Upper lobe of left lung (tissue), 4 donors: Measurements from ENCODE around the gene MYLK.

Experiments used
- POLR2AphosphoS5 ChIP-seq, 2 donors: sonication (generic); formaldehyde crosslinking; IDR thresholded peaks; one replicate each; pipeline ENCODE4 v1.5.1; 2017; ENCODE audit warnings: antibody characterized with exemption in 2 of 2
- TF ChIP-seq, protein P1 (sequence below), 6 experiments: fragments of 450-650 bp in 4 of 6; fragments of 200-600 bp in 2 of 6; sonication (generic) in 2 of 6; IDR thresholded peaks; one replicate each; pipeline ENCODE4 v1.5.1; 2016 to 2019; ENCODE audit warnings: antibody characterized with exemption in 6 of 6

GRCh38 chr3:123626881-123627280 is 257.3 kb downstream of the MYLK start:
- TF ChIP-seq, protein P1, sequence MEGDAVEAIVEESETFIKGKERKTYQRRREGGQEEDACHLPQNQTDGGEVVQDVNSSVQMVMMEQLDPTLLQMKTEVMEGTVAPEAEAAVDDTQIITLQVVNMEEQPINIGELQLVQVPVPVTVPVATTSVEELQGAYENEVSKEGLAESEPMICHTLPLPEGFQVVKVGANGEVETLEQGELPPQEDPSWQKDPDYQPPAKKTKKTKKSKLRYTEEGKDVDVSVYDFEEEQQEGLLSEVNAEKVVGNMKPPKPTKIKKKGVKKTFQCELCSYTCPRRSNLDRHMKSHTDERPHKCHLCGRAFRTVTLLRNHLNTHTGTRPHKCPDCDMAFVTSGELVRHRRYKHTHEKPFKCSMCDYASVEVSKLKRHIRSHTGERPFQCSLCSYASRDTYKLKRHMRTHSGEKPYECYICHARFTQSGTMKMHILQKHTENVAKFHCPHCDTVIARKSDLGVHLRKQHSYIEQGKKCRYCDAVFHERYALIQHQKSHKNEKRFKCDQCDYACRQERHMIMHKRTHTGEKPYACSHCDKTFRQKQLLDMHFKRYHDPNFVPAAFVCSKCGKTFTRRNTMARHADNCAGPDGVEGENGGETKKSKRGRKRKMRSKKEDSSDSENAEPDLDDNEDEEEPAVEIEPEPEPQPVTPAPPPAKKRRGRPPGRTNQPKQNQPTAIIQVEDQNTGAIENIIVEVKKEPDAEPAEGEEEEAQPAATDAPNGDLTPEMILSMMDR (IDR thresholded peaks at IDR 0.05) = no peak
- TF ChIP-seq POLR2AphosphoS5 (IDR thresholded peaks at IDR 0.05) = no peak
